GM23338 (cell line): ENCODE data around the gene TSHZ3. TPM values are rescaled to one million over a fixed set of nuclear protein-coding genes. Genes with fewer than 3 reads are reported as not detected.

Experiments used
- ATAC-seq: fragments of 200-7000 bp; cut with Tn5 transposase; 3 replicates; pipeline ENCODE4 v1.9.1; 2020
- DNase-seq: peaks from one replicate; pipeline ENCODE4 v3.0.0-alpha.2; 2015; ENCODE audit warnings: low spot score
- H2AFZ ChIP-seq: fragments of 200-600 bp; sonication (generic); 2 replicates; pipeline ENCODE4 v1.8.0; 2016; ENCODE audit warnings: antibody characterized with exemption, mild to moderate bottlenecking, moderate library complexity
- H3F3A ChIP-seq: fragments of 200-600 bp; sonication (generic); replicated peaks from 2 replicates; pipeline ENCODE4 v1.8.0; 2017; ENCODE audit warnings: antibody characterized with exemption, mixed run types, low read depth
- H3K27ac ChIP-seq: fragments of 200-600 bp; sonication (generic); 2 replicates; pipeline ENCODE4 v1.6.1; 2016; ENCODE audit warnings: low read depth
- H3K27me3 ChIP-seq: fragments of 200-600 bp; sonication (generic); 2 replicates; pipeline ENCODE4 v1.8.0; 2016; ENCODE audit warnings: mild to moderate bottlenecking, mixed run types, moderate library complexity; ENCODE audit not compliant: insufficient read depth
- H3K36me3 ChIP-seq: fragments of 200-600 bp; sonication (generic); 2 replicates; pipeline ENCODE4 v1.8.0; 2016; ENCODE audit warnings: mild to moderate bottlenecking; ENCODE audit not compliant: insufficient read depth
- H3K4me1 ChIP-seq: fragments of 200-600 bp; sonication (generic); 2 replicates; pipeline ENCODE4 v1.8.0; 2016; ENCODE audit warnings: mild to moderate bottlenecking, moderate library complexity; ENCODE audit not compliant: insufficient read depth
- H3K4me2 ChIP-seq: fragments of 200-600 bp; sonication (generic); 2 replicates; pipeline ENCODE4 v1.7.1; 2017; ENCODE audit warnings: mixed run types
- H3K4me3 ChIP-seq: fragments of 200-600 bp; sonication (generic); 2 replicates; pipeline ENCODE4 v1.6.1; 2016; ENCODE audit warnings: mixed run types
- H3K79me2 ChIP-seq: fragments of 200-600 bp; sonication (generic); replicated peaks from 2 replicates; pipeline ENCODE4 v1.8.0; 2017; ENCODE audit warnings: mild to moderate bottlenecking; ENCODE audit not compliant: insufficient read depth
- H3K9me2 ChIP-seq: fragments of 200-600 bp; sonication (generic); 2 replicates; pipeline ENCODE4 v1.8.0; 2017; ENCODE audit not compliant: insufficient read depth
- H4K20me1 ChIP-seq: fragments of 200-600 bp; sonication (generic); replicated peaks from 2 replicates; pipeline ENCODE4 v1.8.0; 2017; ENCODE audit warnings: mild to moderate bottlenecking; ENCODE audit not compliant: insufficient read depth
- H3K27ac Mint-ChIP-seq: 2 replicates; pipeline ENCODE4 v1.8.0; 2020; ENCODE audit warnings: inconsistent platforms, mild to moderate bottlenecking, moderate library complexity, mixed read lengths
- H3K27me3 Mint-ChIP-seq: 3 replicates; pipeline ENCODE4 v1.8.0; 2022; ENCODE audit warnings: low read depth, mild to moderate bottlenecking, moderate library complexity, mixed read lengths, inconsistent platforms; ENCODE audit not compliant: insufficient read depth, poor library complexity
- H3K36me3 Mint-ChIP-seq: 3 replicates; pipeline ENCODE4 v1.8.0; 2021; ENCODE audit warnings: low read depth, mild to moderate bottlenecking, inconsistent platforms, moderate library complexity, mixed read lengths
- H3K4me1 Mint-ChIP-seq: 3 replicates; pipeline ENCODE4 v1.8.0; 2020; ENCODE audit warnings: mild to moderate bottlenecking, inconsistent platforms, mixed read lengths
- H3K4me3 Mint-ChIP-seq: 3 replicates; pipeline ENCODE4 v1.8.0; 2021; ENCODE audit warnings: moderate library complexity, mild to moderate bottlenecking, inconsistent platforms, mixed read lengths
- H3K9me3 Mint-ChIP-seq: 3 replicates; pipeline ENCODE4 v1.8.0; 2020; ENCODE audit warnings: moderate library complexity, mild to moderate bottlenecking, inconsistent platforms, mixed read lengths
- CTCF ChIP-seq, 2 experiments: fragments of 200-600 bp in 1 of 2; sonication (generic) in 1 of 2; conservative IDR thresholded peaks; 2 replicates each; pipeline versions ENCODE4 v1.5.1 to v1.6.1; 2016 to 2017; ENCODE audit warnings: antibody characterized with exemption in 2 of 2, low read depth in 2 of 2, mild to moderate bottlenecking in 2 of 2, moderate library complexity in 1 of 2
- JUNB ChIP-seq: IDR thresholded peaks from one replicate; pipeline ENCODE4 v1.6.1; 2016; ENCODE audit warnings: antibody characterized with exemption; ENCODE audit not compliant: unreplicated experiment
- ZNF331 ChIP-seq: fragments of 250-450 bp; sonication (Bioruptor Pico); IDR thresholded peaks from 2 replicates; pipeline ENCODE4 v1.5.0; 2020; ENCODE audit warnings: low read depth, mild to moderate bottlenecking, moderate library complexity
- polyA plus RNA-seq: library from polyadenylated mRNA; unstranded; fragments of >200 nt; fragmentation: Nextera tagmentation; extraction: Ambion mirVana; gene quantifications from 2 replicates; pipeline ENCODE4 v1.2.1, GENCODE V29; 2016
- total RNA-seq: library from RNA; depleted of rRNA; stranded (reverse); fragments of >200 nt; shearing (Covaris generic); gene quantifications from 2 replicates; pipeline ENCODE4 v1.2.3, GENCODE V29; 2014
- TF ChIP-seq, protein P1 (sequence below): IDR thresholded peaks from 2 replicates; pipeline ENCODE4 v1.6.1; 2016; ENCODE audit warnings: antibody characterized with exemption
- TF ChIP-seq, protein P2 (sequence below): fragments of 250-450 bp; sonication (Bioruptor Pico); IDR thresholded peaks from 2 replicates; pipeline ENCODE4 v1.5.0; 2020; ENCODE audit warnings: mild to moderate bottlenecking, moderate library complexity

TSHZ3 gene
- total and polyA plus RNA-seq, 2 experiments from 2014 or later, result 3.8 to 8.9 TPM

GRCh38 chr19:31232871-31233270, 116.4 kb downstream of the TSHZ3 start:
- H3K4me2 ChIP-seq, result no peak overlapping the region
- ATAC-seq (no peak), DNase-seq (no peak)
- H3F3A ChIP-seq, result no peaks in the 10 kb centered on the region
- H3K4me3 ChIP-seq, result no peak overlapping the region
- H4K20me1 ChIP-seq, result no peaks in the 10 kb centered on the region
- H3K79me2 ChIP-seq, result no peaks in the 10 kb centered on the region
- Mint-ChIP-seq H3K27me3 (peaks cover 2% of the 10 kb centered on the region), H3K4me1 (peaks cover 8% of the 10 kb centered on the region; the same call in 2 of the 3 replicates), H3K4me3 (no peak overlapping the region), H3K36me3 (no peaks in the 10 kb centered on the region), H3K27ac (no peak overlapping the region), H3K9me3 (no peaks in the 10 kb centered on the region)
- no peaks in the 10 kb centered on the region for H3K9me2 ChIP-seq
- no peaks in the 10 kb centered on the region for H3K27me3 ChIP-seq
- no peak for TF ChIP-seq ZNF331 (CRISPR knock-in tag)
- no peak overlapping the region for H3K27ac ChIP-seq
- H3K4me1 ChIP-seq, result no peaks in the 10 kb centered on the region
- no peak overlapping the region for H2AFZ ChIP-seq
- no peaks in the 10 kb centered on the region for H3K36me3 ChIP-seq

DNA sequence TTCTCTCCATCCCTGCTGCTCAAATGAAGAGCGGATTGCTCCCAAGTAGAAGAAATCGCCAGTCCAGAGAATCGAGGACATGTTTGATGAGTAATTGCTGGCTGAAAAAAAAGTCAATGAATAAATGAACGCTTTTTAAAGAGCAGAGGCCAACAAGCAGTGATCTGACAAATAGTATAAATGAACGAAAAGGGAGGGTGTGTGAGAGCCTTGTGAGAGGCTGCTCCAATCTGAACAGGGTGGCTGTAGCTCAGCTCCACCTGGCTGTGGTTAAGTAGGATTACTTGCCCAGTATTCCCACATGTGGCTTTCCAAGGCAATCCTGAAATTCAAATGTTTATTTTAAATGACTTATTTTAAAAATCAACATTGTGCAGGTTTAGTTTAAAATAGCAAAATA, 117.1 kb downstream of the TSHZ3 start:
- Mint-ChIP-seq H3K4me3 (no peak overlapping the region), H3K27me3 (peaks cover 3% of the 10 kb centered on the region), H3K4me1 (peaks cover 8% of the 10 kb centered on the region; the same call in 2 of the 3 replicates), H3K36me3 (no peaks in the 10 kb centered on the region), H3K27ac (no peak overlapping the region), H3K9me3 (no peaks in the 10 kb centered on the region)
- TF ChIP-seq JUNB (no peak), CTCF (conservative IDR thresholded peaks at IDR 0.05; ENCODE audit: low read depth in 2 of 2) (peak; percentile 35 to 47)
- TF ChIP-seq, protein P1, sequence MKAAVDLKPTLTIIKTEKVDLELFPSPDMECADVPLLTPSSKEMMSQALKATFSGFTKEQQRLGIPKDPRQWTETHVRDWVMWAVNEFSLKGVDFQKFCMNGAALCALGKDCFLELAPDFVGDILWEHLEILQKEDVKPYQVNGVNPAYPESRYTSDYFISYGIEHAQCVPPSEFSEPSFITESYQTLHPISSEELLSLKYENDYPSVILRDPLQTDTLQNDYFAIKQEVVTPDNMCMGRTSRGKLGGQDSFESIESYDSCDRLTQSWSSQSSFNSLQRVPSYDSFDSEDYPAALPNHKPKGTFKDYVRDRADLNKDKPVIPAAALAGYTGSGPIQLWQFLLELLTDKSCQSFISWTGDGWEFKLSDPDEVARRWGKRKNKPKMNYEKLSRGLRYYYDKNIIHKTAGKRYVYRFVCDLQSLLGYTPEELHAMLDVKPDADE, result no peak
- TF ChIP-seq, protein P2, sequence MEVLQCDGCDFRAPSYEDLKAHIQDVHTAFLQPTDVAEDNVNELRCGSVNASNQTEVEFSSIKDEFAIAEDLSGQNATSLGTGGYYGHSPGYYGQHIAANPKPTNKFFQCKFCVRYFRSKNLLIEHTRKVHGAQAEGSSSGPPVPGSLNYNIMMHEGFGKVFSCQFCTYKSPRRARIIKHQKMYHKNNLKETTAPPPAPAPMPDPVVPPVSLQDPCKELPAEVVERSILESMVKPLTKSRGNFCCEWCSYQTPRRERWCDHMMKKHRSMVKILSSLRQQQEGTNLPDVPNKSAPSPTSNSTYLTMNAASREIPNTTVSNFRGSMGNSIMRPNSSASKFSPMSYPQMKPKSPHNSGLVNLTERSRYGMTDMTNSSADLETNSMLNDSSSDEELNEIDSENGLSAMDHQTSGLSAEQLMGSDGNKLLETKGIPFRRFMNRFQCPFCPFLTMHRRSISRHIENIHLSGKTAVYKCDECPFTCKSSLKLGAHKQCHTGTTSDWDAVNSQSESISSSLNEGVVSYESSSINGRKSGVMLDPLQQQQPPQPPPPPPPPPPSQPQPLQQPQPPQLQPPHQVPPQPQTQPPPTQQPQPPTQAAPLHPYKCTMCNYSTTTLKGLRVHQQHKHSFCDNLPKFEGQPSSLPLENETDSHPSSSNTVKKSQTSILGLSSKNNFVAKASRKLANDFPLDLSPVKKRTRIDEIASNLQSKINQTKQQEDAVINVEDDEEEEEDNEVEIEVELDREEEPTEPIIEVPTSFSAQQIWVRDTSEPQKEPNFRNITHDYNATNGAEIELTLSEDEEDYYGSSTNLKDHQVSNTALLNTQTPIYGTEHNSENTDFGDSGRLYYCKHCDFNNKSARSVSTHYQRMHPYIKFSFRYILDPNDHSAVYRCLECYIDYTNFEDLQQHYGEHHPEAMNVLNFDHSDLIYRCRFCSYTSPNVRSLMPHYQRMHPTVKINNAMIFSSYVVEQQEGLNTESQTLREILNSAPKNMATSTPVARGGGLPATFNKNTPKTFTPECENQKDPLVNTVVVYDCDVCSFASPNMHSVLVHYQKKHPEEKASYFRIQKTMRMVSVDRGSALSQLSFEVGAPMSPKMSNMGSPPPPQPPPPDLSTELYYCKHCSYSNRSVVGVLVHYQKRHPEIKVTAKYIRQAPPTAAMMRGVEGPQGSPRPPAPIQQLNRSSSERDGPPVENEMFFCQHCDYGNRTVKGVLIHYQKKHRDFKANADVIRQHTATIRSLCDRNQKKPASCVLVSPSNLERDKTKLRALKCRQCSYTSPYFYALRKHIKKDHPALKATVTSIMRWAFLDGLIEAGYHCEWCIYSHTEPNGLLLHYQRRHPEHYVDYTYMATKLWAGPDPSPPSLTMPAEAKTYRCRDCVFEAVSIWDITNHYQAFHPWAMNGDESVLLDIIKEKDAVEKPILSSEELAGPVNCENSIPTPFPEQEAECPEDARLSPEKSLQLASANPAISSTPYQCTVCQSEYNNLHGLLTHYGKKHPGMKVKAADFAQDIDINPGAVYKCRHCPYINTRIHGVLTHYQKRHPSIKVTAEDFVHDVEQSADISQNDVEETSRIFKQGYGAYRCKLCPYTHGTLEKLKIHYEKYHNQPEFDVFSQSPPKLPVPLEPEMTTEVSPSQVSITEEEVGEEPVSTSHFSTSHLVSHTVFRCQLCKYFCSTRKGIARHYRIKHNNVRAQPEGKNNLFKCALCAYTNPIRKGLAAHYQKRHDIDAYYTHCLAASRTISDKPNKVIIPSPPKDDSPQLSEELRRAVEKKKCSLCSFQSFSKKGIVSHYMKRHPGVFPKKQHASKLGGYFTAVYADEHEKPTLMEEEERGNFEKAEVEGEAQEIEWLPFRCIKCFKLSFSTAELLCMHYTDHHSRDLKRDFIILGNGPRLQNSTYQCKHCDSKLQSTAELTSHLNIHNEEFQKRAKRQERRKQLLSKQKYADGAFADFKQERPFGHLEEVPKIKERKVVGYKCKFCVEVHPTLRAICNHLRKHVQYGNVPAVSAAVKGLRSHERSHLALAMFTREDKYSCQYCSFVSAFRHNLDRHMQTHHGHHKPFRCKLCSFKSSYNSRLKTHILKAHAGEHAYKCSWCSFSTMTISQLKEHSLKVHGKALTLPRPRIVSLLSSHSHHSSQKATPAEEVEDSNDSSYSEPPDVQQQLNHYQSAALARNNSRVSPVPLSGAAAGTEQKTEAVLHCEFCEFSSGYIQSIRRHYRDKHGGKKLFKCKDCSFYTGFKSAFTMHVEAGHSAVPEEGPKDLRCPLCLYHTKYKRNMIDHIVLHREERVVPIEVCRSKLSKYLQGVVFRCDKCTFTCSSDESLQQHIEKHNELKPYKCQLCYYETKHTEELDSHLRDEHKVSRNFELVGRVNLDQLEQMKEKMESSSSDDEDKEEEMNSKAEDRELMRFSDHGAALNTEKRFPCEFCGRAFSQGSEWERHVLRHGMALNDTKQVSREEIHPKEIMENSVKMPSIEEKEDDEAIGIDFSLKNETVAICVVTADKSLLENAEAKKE, result no peak
- H3K36me3 ChIP-seq, result no peaks in the 10 kb centered on the region
- H3K9me2 ChIP-seq, result no peaks in the 10 kb centered on the region
- no peaks in the 10 kb centered on the region for H3F3A ChIP-seq
- no peak overlapping the region for H3K4me2 ChIP-seq
- no peaks in the 10 kb centered on the region for H3K27me3 ChIP-seq
- ATAC-seq, result peak; percentile 91
- H3K4me1 ChIP-seq, result no peaks in the 10 kb centered on the region
- DNase-seq, result peak; percentile 48
- no peak overlapping the region for H2AFZ ChIP-seq
- H3K4me3 ChIP-seq, result no peak overlapping the region
- no peaks in the 10 kb centered on the region for H3K79me2 ChIP-seq
- no peaks in the 10 kb centered on the region for H4K20me1 ChIP-seq
- no peak overlapping the region for H3K27ac ChIP-seq
